Measurements from ENCODE around the gene SRPK1. TPM values are rescaled to one million over a fixed set of nuclear protein-coding genes. Genes with fewer than 3 reads are reported as not detected.

Gene SRPK1
- total RNA-seq (2014; rRNA removed) = 95.2 and 100 TPM in 2 replicates
- Bru-seq, nascent RNA = percentile 90 among the genes with signal in this experiment
- percentile 91 among the genes with signal in this experiment for BruChase-seq, experiment 1, labeled RNA remaining after a 6-hour chase
- percentile 92 among the genes with signal in this experiment for BruChase-seq, experiment 2, labeled RNA remaining after a 2-hour chase
- long read RNA-seq, full-length matches to known transcripts = 113 of 176 reads
- long read RNA-seq, partial matches to known transcripts = 34 of 176 reads
- long read RNA-seq, other reads (novel, unspliced or antisense) = 29 of 176 reads

DNA sequence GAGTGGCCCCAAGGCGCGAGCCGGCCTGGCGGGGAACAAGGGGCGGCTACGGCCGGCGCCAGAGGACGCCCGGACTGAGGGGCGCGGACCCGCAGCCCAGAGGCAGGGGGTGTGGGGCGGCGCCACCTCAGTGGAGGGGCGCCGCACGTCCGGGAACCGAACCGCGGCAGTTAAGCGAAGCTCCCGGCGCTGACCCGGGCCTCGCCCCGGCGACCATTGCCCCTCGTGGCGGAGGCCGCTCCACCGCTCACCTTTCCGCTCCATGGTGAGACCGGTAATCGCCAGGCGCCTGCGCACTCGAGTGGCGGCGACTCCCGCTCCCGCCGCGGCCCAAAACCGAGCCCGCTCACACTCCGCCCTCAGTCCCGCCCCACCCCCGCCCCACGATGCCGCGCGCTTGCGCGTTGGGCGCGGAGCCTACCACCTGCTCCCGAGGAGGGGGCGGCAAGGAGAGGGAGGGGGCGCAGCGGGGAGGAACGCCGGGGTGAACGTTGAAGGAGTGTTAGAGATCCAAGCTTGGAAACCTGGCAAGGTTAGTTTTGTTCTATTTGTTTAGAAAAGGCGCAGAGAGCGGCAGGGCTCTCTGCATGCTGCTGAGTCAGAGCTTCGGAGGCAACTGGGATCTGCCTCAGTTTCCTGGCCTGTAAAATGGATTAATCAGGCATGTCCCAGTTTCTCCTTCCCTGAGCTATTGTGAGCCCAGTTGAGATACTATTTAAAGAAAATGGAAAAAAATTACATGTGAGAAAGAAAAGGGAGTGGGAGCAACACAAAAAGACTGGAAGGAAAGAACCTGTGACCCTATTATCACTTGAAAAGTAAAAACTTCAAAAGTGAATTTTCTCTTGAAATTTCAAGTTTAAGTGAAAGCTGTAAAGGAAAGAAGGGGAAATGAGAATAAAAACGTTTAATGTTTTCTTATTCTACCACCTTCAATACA is at the start of gene SRPK1:
Gene SRPK1 (minus strand): TSS at position 306 of the 940 bp plus-strand sequence. CDS start 42 bp downstream, at position 264.
- H3K36me3 ChIP-seq (ENCODE audit: low read depth, low read length) = peaks cover 9% of the 10 kb centered on the region; the same call in 1 of the 2 replicates
- peak within 1 kb of the TSS; percentile 82 for H3K27ac ChIP-seq (ENCODE audit: low read length)
- POLR2A ChIA-PET (ENCODE audit: unreplicated experiment) = interaction anchor here (0.6 to 0.7 kb wide), 3 partner anchors 14 to 652 kb away, joined by 3 read pairs; no protein-coding TSS in a partner anchor
- peak within 1 kb of the TSS; percentile 88 for H3K4me2 ChIP-seq (ENCODE audit: low read length)
- CTCF ChIA-PET = no interaction called here
- H3K4me1 ChIP-seq (ENCODE audit: insufficient read depth, low read length) = peaks cover 28% of the 10 kb centered on the region
- no peak for TF ChIP-seq EZH2phosphoT487 (IDR thresholded peaks at IDR 0.05; ENCODE audit: borderline replicate concordance, low read length)
- no peak for TF ChIP-seq EZH2 (IDR thresholded peaks at IDR 0.05; ENCODE audit: low read length, unreplicated experiment)
- TF ChIP-seq CTCF (conservative IDR thresholded peaks at IDR 0.05; ENCODE audit: low read depth, low read length) = no peak
- no peaks in the 10 kb centered on the region for H3K9me3 ChIP-seq (ENCODE audit: low read length)
- peaks cover 67% of the 10 kb centered on the region for H3K79me2 ChIP-seq (ENCODE audit: low read length)
- ATAC-seq = peak; percentile 77
- H3K9ac ChIP-seq (ENCODE audit: low read length) = peak within 1 kb of the TSS; percentile 99
- intact Hi-C loops (cut with micrococcal nuclease) = loop anchor here (2.0 kb wide), 1 partner anchor 106 kb away; the partner anchor contains the start of gene MAPK14
- DNase-seq = peak; percentile 89
- peaks cover 35% of the 10 kb centered on the region for H4K20me1 ChIP-seq (ENCODE audit: low read length)
- H3F3A ChIP-seq (ENCODE audit: low read length, unreplicated experiment) = no peaks in the 10 kb centered on the region
- no peaks in the 10 kb centered on the region for H3K27me3 ChIP-seq (ENCODE audit: low read length)
- BruUV-seq (replicated peaks) = no TSS peak
- H3K9me2 ChIP-seq (replicated peaks; ENCODE audit: low read length) = no peaks in the 10 kb centered on the region
- peak within 1 kb of the TSS; percentile 99 for H3K4me3 ChIP-seq (ENCODE audit: low read length)
- H2AFZ ChIP-seq (ENCODE audit: low read length) = peak within 1 kb of the TSS; percentile 98

- Histone ChIP-seq H4K20me1 (ENCODE audit: low read length) (no peaks in the 10 kb centered on the region), H3K79me2 (ENCODE audit: low read length) (no peaks in the 10 kb centered on the region), H3K27me3 (ENCODE audit: low read length) (no peaks in the 10 kb centered on the region), H3K9me2 (replicated peaks; ENCODE audit: low read length) (no peaks in the 10 kb centered on the region), H2AFZ (ENCODE audit: low read length) (peak overlapping the region; percentile 39), H3K4me3 (ENCODE audit: low read length) (no peak overlapping the region), H3K9ac (ENCODE audit: low read length) (0 out of 2 replicates have a peak overlapping the region, but pooled peaks have one; percentile 7), H3K27ac (ENCODE audit: low read length) (peak overlapping the region; percentile 60), H3K9me3 (ENCODE audit: low read length) (no peaks in the 10 kb centered on the region), H3K36me3 (ENCODE audit: low read depth, low read length) (no peaks in the 10 kb centered on the region), H3K4me1 (ENCODE audit: insufficient read depth, low read length) (peaks cover 29% of the 10 kb centered on the region), H3K4me2 (ENCODE audit: low read length) (peak overlapping the region; percentile 13; the same call in 1 of the 2 replicates), H3F3A (ENCODE audit: low read length, unreplicated experiment) (no peaks in the 10 kb centered on the region)
- DNase-seq (peak; percentile 75), ATAC-seq (peak; percentile 51; the same call in 1 of the 2 replicates)
- POLR2A ChIA-PET (ENCODE audit: unreplicated experiment) = no interaction called here
- intact Hi-C loops (cut with micrococcal nuclease) = no loop called here
- TF ChIP-seq EZH2 (IDR thresholded peaks at IDR 0.05; ENCODE audit: low read length, unreplicated experiment) (no peak), EZH2phosphoT487 (IDR thresholded peaks at IDR 0.05; ENCODE audit: borderline replicate concordance, low read length) (no peak), CTCF (conservative IDR thresholded peaks at IDR 0.05; ENCODE audit: low read depth, low read length) (no peak)
- no TSS peak for BruUV-seq (replicated peaks)
- CTCF ChIA-PET = interaction anchor here (0.6 kb wide), 1 partner anchor 346 kb away, joined by 3 read pairs; no protein-coding TSS in a partner anchor
These were observed 49.3 kb upstream of the SRPK1 start for GRCh38 chr6:35970181-35970580.

Measured in PC-3 (cell line).